GM12878 (cell line): Measurements from ENCODE around the gene PSMA7. TPM values are rescaled to one million over a fixed set of nuclear protein-coding genes. Genes with fewer than 3 reads are reported as not detected.

Experiments
- ATAC-seq: fragments of 200-7000 bp; cut with Tn5 transposase; 3 replicates; pipeline ENCODE4 v1.9.1; 2020; ENCODE audit warnings: mild to moderate bottlenecking, moderate library complexity
- BruUV-seq: library from RNA; stranded (reverse); fragments of 400-500 nt; replicated peaks from 2 replicates; lab custom pipeline; 2021; lab: Mats Ljungman, UMichigan
- CTCF ChIA-PET: fragments of 300-600 bp; sonication (Branson Sonifier 250); formaldehyde crosslinking; extraction: SDS; loops from one replicate; lab custom pipeline; 2021; ENCODE audit warnings: inconsistent platforms; lab: Yijun Ruan, JAX
- POLR2A ChIA-PET: fragments of 350-600 bp; formaldehyde crosslinking; extraction: SDS; loops from one replicate; lab custom pipeline; 2021; ENCODE audit warnings: inconsistent platforms; lab: Charles Lee
- RAD21 ChIA-PET: fragments of 300-600 bp; sonication (Branson Sonifier 250); formaldehyde crosslinking; loops from one replicate; lab custom pipeline; 2023; ENCODE audit warnings: antibody characterized with exemption; ENCODE audit not compliant: unreplicated experiment; lab: Charles Lee
- SMC1A ChIA-PET: fragments of 300-600 bp; sonication (Branson Sonifier 250); formaldehyde crosslinking; loops from one replicate; lab custom pipeline; 2023; ENCODE audit not compliant: unreplicated experiment, uncharacterized antibody; lab: Charles Lee
- DNase-seq: peaks from one replicate; pipeline ENCODE4 v3.0.0-alpha.2; 2011; ENCODE audit warnings: low read depth, low spot score
- FAIRE-seq: peaks from 3 replicates; lab custom pipeline; 2011; peaks lifted over from hg19 to GRCh38; lab: Jason Lieb, UNC
- H2AFZ ChIP-seq: 2 replicates; pipeline ENCODE4 v1.6.0; 2011; ENCODE audit warnings: low read depth, low read length, control low read depth; ENCODE audit not compliant: control insufficient read depth
- H3K27ac ChIP-seq: 2 replicates; pipeline ENCODE4 v1.5.1; 2011; ENCODE audit warnings: control low read depth; ENCODE audit not compliant: control insufficient read depth, insufficient read depth
- H3K27me3 ChIP-seq, 2 experiments: replicated peaks in 1 of 2; 2 replicates each; pipeline versions ENCODE4 v1.6.0 to v1.6.1; 2011; ENCODE audit warnings: low read length in 1 of 2; ENCODE audit not compliant: control insufficient read depth in 2 of 2, insufficient read depth in 2 of 2
- H3K36me3 ChIP-seq, 2 experiments: 2 replicates each; pipeline ENCODE4 v1.5.1; 2011; ENCODE audit warnings: low read length in 1 of 2; ENCODE audit not compliant: control insufficient read depth in 2 of 2, insufficient read depth in 2 of 2
- H3K4me1 ChIP-seq: 2 replicates; pipeline ENCODE4 v1.6.1; 2011; ENCODE audit warnings: mild to moderate bottlenecking, low read length, moderate library complexity, mixed read lengths; ENCODE audit not compliant: control insufficient read depth, insufficient read depth
- H3K4me2 ChIP-seq: 2 replicates; pipeline ENCODE4 v1.6.0; 2011; ENCODE audit warnings: control low read depth; ENCODE audit not compliant: control insufficient read depth, insufficient read depth
- H3K4me3 ChIP-seq: fragments of 200-600 bp; sonication (generic); 2 replicates; pipeline ENCODE4 v1.5.1; 2016
- H3K79me2 ChIP-seq: 2 replicates; pipeline ENCODE4 v1.6.0; 2011; ENCODE audit warnings: low read length; ENCODE audit not compliant: control insufficient read depth, insufficient read depth
- H3K9ac ChIP-seq: 2 replicates; pipeline ENCODE4 v1.8.0; 2011; ENCODE audit warnings: low read length, control low read depth, mixed read lengths; ENCODE audit not compliant: control insufficient read depth, insufficient read depth
- H3K9me3 ChIP-seq: replicated peaks from 3 replicates; pipeline ENCODE4 v1.5.1; 2011; ENCODE audit warnings: mild to moderate bottlenecking, low read length; ENCODE audit not compliant: control insufficient read depth, insufficient read depth
- H4K20me1 ChIP-seq: 2 replicates; pipeline ENCODE4 v1.6.0; 2011; ENCODE audit not compliant: control insufficient read depth, insufficient read depth
- BHLHE40 ChIP-seq, 2 experiments: fragments of 450-650 bp in 1 of 2; IDR thresholded peaks; 2 replicates each; pipeline ENCODE4 v1.6.1; 2011 to 2017; ENCODE audit warnings: low read depth in 2 of 2, borderline replicate concordance in 1 of 2, improper control_type of control experiment in 1 of 2, low read length in 1 of 2, mild to moderate bottlenecking in 1 of 2
- BMI1 ChIP-seq: fragments of 450-650 bp; IDR thresholded peaks from 2 replicates; pipeline ENCODE4 v1.6.1; 2016; ENCODE audit warnings: mild to moderate bottlenecking, moderate library complexity, borderline replicate concordance
- CBFB ChIP-seq: IDR thresholded peaks from 2 replicates; pipeline ENCODE4 v1.6.1; 2016; ENCODE audit warnings: antibody characterized with exemption, low read depth
- CEBPB ChIP-seq, 2 experiments: fragments of 150-350 bp in 1 of 2; IDR thresholded peaks; 2 replicates each; pipeline ENCODE4 v1.6.1; 2012 to 2014; ENCODE audit warnings: low read depth in 2 of 2, low read length in 2 of 2, borderline replicate concordance in 1 of 2, inconsistent platforms in 1 of 2
- KLF5 ChIP-seq: fragments of 450-650 bp; IDR thresholded peaks from 2 replicates; pipeline ENCODE4 v1.6.1; 2014; ENCODE audit warnings: mild to moderate bottlenecking; ENCODE audit not compliant: partially characterized antibody
- NFYA ChIP-seq: IDR thresholded peaks from 2 replicates; pipeline ENCODE4 v1.6.1; 2011; ENCODE audit warnings: low read depth, mild to moderate bottlenecking, low read length, improper control_type of control experiment, borderline replicate concordance
- PAX5 ChIP-seq: IDR thresholded peaks from 2 replicates; pipeline ENCODE4 v1.6.1; 2011; ENCODE audit warnings: low read depth, low read length, borderline replicate concordance
- PML ChIP-seq: IDR thresholded peaks from 2 replicates; pipeline ENCODE4 v1.6.1; 2012; ENCODE audit warnings: low read length, inconsistent platforms
- POLR2A ChIP-seq: IDR thresholded peaks from 2 replicates; pipeline ENCODE4 v1.6.1; 2011; ENCODE audit warnings: low read depth, mild to moderate bottlenecking, low read length
- SIN3A ChIP-seq: IDR thresholded peaks from 2 replicates; pipeline ENCODE4 v1.6.1; 2012; ENCODE audit warnings: low read depth, low read length, improper control_type of control experiment
- SMAD5 ChIP-seq: IDR thresholded peaks from 2 replicates; pipeline ENCODE4 v1.6.1; 2016; ENCODE audit warnings: antibody characterized with exemption, low read depth
- SMARCA5 ChIP-seq: fragments of 450-650 bp; IDR thresholded peaks from 2 replicates; pipeline ENCODE4 v1.6.1; 2017; ENCODE audit warnings: mild to moderate bottlenecking
- SMC3 ChIP-seq: IDR thresholded peaks from 2 replicates; pipeline ENCODE4 v1.6.1; 2011; ENCODE audit warnings: low read length, improper control_type of control experiment, borderline replicate concordance
- YY1 ChIP-seq: IDR thresholded peaks from 2 replicates; pipeline ENCODE4 v1.6.1; 2011; ENCODE audit warnings: low read depth, mild to moderate bottlenecking, low read length
- WGBS: methylation state at CpG from one replicate; pipeline ENCODE4 v1.1.6; 2016; ENCODE audit warnings: low lambda C conversion rate; ENCODE audit not compliant: insufficient replicate concordance, insufficient coverage; ENCODE audit errors: missing lambda C conversion rate; 5-methylcytosine and 5-hydroxymethylcytosine counted together
- in situ Hi-C: fragments of 300-500 bp; cut with MboI; formaldehyde crosslinking; loops from 9 replicates; pipeline ENCODE4 v1.14.3; 2018; ENCODE audit warnings: mixed read lengths
- intact Hi-C: fragments of 100-400 bp; cut with micrococcal nuclease; formaldehyde crosslinking; loops from one replicate; pipeline ENCODE4 v1.14.2; 2022; ENCODE audit not compliant: unreplicated experiment
- polyA plus RNA-seq, 11 experiments: library from polyadenylated mRNA; depleted of rRNA in 4 of 11; unstranded in 6 of 11; stranded (reverse) in 5 of 11; fragments of >200 nt; fragmentation: Nextera tagmentation in 4 of 11; fragmentation: Illumina TruSeq in 1 of 11; extraction: Ambion mirVana in 4 of 11; extraction: Trizol in 1 of 11; gene quantifications; 1 replicate in 1 of 11; 2 replicates in 10 of 11; pipeline versions ENCODE4 v1.2.1 to v1.2.3, GENCODE V29; 2011 to 2016; ENCODE audit warnings: inconsistent platforms in 2 of 11, missing spikeins in 2 of 11, low read depth in 1 of 11
- total RNA-seq, 4 experiments: library from RNA; depleted of rRNA in 3 of 4; stranded (reverse); fragments of >200 nt in 3 of 4; fragmentation: Illumina TruSeq in 1 of 4; extraction: Trizol in 1 of 4; gene quantifications; 2 replicates each; pipeline versions ENCODE4 v1.2.1 to v1.2.3, GENCODE V29; 2013 to 2021
- TF ChIP-seq, protein P1 (sequence below): fragments of 450-650 bp; formaldehyde crosslinking; IDR thresholded peaks from 2 replicates; pipeline ENCODE4 v1.5.0; 2022; ENCODE audit warnings: mild to moderate bottlenecking, missing genetic modification characterization
- TF ChIP-seq, protein P2 (sequence below): fragments of 450-650 bp; IDR thresholded peaks from 2 replicates; pipeline ENCODE4 v1.6.1; 2016; ENCODE audit warnings: mild to moderate bottlenecking
- TF ChIP-seq, protein P3 (sequence below): IDR thresholded peaks from 2 replicates; pipeline ENCODE4 v1.6.1; 2011; ENCODE audit warnings: low read depth, low read length, improper control_type of control experiment, borderline replicate concordance

The PSMA7 gene
- total and polyA plus RNA-seq, 10 of the 15 experiments (the other 5 are each of a cell fraction or from before 2014, with no cell fraction given), result 216 to 857 (median 368) TPM

DNA sequence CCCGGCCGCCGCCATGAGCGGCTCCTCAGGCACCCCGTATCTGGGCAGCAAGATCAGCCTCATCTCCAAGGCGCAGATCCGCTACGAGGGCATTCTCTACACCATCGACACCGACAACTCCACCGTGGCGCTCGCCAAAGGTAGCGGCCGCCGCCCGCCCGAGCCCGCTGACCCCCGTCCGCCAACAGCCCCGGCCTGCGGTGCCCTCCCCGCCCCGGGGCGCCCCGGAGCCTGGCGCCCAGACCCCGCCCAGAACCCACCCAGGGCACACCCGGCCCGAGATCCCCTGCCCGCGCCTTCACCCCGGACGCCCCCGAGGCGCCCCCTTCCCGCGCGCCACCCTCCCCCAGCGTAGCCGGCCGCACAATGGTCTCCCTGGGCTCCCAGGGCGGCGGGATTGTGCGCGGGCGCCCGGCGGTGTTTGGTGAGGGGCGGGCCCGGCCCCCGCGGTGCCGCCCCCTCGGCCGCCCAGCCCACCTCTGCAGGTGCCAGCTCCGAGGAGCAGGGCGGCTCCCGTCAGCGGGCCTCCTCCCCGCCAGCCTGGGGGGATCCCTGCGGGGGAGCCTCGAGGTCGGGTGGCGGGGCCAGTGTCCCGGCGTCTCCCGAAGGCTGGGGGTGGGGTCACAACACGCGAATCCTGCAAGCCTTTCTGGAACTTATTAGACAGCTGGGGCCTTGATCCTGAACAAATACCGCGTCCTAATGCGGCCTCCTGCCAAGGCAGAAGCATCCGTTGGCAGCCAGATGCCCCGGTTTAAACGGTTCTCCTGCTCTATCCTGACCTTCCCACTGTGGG is 20.3 kb downstream of the PSMA7 start:
- Histone ChIP-seq H3K4me2 (peak overlapping the region; percentile 73), H2AFZ (peak overlapping the region; percentile 56), H3K27me3 (no peaks in the 10 kb centered on the region), H3K4me1 (no peaks in the 10 kb centered on the region; the same call in none of the 2 replicates), H3K36me3 (peaks cover 6 to 14% of the 10 kb centered on the region in 2 experiments), H3K4me3 (peak overlapping the region; percentile 73), H3K27ac (peak overlapping the region; percentile 35; the same call in 1 of the 2 replicates), H3K9ac (peak overlapping the region; percentile 70), H3K79me2 (peaks cover 21% of the 10 kb centered on the region), H4K20me1 (peaks cover 10% of the 10 kb centered on the region), H3K9me3 (no peaks in the 10 kb centered on the region; the same call in 2 of the 3 replicates)
- BruUV-seq, result no TSS peak
- WGBS, result under 1% methylated on average over 28 of the region's 77 CpGs
- ChIA-PET RAD21 (interaction anchor here (0.6 to 2.1 kb wide), 4 partner anchors 49 to 519 kb away, joined by 3 to 17 read pairs (median 4); partner anchors contain the start of genes SLCO4A1 and TAF4), POLR2A (interaction anchor here (0.6 to 3.1 kb wide), 4 partner anchors 19 to 65 kb away, joined by 3 to 30 read pairs (median 4); partner anchors contain the start of gene TAF4), SMC1A (interaction anchor here (2.2 to 2.6 kb wide), 2 partner anchors 13 to 19 kb away, joined by 5 to 6 read pairs; no protein-coding TSS in a partner anchor), CTCF (interaction anchor here (1.0 to 5.7 kb wide), 4 partner anchors 12 to 112 kb away, joined by 3 to 26 read pairs (median 14); no protein-coding TSS in a partner anchor)
- DNase-seq (no peak), FAIRE-seq (no peak), ATAC-seq (peak; percentile 40)
- intact Hi-C loops, result loop anchor here (2.0 to 10.0 kb wide), 6 partner anchors 20 to 262 kb away; partner anchors contain the start of genes MTG2, PSMA7, RPS21 and SS18L1
- in situ Hi-C loops, result loop anchor here (5.0 kb wide), 1 partner anchor 56 kb away; the partner anchor contains the start of gene TAF4
- TF ChIP-seq CBFB (no peak), PML (no peak), SIN3A (no peak), NFYA (no peak), SMC3 (no peak), CEBPB (IDR thresholded peaks at IDR 0.05; ENCODE audit: borderline replicate concordance in 1 of 2, low read depth in 2 of 2, low read length in 2 of 2) (no peak), BMI1 (no peak), SMAD5 (no peak), POLR2A (0 out of 2 replicates have a peak, but pooled peaks have one; percentile 4), PAX5 (no peak), BHLHE40 (IDR thresholded peaks at IDR 0.05; ENCODE audit: borderline replicate concordance in 1 of 2, low read depth in 2 of 2, low read length in 1 of 2) (peak; percentile 6 to 56; a peak in 1 of 4 replicates), SMARCA5 (0 out of 2 replicates have a peak, but pooled peaks have one; percentile 36), KLF5 (no peak), YY1 (no peak)
- TF ChIP-seq, protein P1, sequence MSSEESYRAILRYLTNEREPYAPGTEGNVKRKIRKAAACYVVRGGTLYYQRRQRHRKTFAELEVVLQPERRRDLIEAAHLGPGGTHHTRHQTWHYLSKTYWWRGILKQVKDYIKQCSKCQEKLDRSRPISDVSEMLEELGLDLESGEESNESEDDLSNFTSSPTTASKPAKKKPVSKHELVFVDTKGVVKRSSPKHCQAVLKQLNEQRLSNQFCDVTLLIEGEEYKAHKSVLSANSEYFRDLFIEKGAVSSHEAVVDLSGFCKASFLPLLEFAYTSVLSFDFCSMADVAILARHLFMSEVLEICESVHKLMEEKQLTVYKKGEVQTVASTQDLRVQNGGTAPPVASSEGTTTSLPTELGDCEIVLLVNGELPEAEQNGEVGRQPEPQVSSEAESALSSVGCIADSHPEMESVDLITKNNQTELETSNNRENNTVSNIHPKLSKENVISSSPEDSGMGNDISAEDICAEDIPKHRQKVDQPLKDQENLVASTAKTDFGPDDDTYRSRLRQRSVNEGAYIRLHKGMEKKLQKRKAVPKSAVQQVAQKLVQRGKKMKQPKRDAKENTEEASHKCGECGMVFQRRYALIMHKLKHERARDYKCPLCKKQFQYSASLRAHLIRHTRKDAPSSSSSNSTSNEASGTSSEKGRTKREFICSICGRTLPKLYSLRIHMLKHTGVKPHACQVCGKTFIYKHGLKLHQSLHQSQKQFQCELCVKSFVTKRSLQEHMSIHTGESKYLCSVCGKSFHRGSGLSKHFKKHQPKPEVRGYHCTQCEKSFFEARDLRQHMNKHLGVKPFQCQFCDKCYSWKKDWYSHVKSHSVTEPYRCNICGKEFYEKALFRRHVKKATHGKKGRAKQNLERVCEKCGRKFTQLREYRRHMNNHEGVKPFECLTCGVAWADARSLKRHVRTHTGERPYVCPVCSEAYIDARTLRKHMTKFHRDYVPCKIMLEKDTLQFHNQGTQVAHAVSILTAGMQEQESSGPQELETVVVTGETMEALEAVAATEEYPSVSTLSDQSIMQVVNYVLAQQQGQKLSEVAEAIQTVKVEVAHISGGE (CRISPR knock-in tag), result no peak
- TF ChIP-seq, protein P2, sequence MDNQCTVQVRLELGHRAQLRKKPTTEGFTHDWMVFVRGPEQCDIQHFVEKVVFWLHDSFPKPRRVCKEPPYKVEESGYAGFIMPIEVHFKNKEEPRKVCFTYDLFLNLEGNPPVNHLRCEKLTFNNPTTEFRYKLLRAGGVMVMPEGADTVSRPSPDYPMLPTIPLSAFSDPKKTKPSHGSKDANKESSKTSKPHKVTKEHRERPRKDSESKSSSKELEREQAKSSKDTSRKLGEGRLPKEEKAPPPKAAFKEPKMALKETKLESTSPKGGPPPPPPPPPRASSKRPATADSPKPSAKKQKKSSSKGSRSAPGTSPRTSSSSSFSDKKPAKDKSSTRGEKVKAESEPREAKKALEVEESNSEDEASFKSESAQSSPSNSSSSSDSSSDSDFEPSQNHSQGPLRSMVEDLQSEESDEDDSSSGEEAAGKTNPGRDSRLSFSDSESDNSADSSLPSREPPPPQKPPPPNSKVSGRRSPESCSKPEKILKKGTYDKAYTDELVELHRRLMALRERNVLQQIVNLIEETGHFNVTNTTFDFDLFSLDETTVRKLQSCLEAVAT, result no peak
- TF ChIP-seq, protein P3, sequence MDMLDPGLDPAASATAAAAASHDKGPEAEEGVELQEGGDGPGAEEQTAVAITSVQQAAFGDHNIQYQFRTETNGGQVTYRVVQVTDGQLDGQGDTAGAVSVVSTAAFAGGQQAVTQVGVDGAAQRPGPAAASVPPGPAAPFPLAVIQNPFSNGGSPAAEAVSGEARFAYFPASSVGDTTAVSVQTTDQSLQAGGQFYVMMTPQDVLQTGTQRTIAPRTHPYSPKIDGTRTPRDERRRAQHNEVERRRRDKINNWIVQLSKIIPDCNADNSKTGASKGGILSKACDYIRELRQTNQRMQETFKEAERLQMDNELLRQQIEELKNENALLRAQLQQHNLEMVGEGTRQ, result no peak
